GM10248 (cell line): ENCODE results near the gene WDR91.

Source experiments
- CTCF ChIA-PET: fragments of 300-600 bp; sonication (Branson Sonifier 250); formaldehyde crosslinking; extraction: SDS; loops from one replicate; lab custom pipeline; 2021; ENCODE audit warnings: antibody characterized with exemption; lab: Yijun Ruan, JAX
- POLR2A ChIA-PET: fragments of 350-650 bp; sonication (Branson Sonifier 250); formaldehyde crosslinking; extraction: SDS; loops from one replicate; lab custom pipeline; 2020; ENCODE audit warnings: antibody characterized with exemption; lab: Yijun Ruan, JAX
- DNase-seq: peaks from one replicate; pipeline ENCODE4 v3.0.0; 2012; ENCODE audit errors: extremely low spot score
- TF ChIP-seq, protein P1 (sequence below): IDR thresholded peaks from 2 replicates; pipeline ENCODE4 v1.5.1; 2012; ENCODE audit warnings: mild to moderate bottlenecking, low read depth; ENCODE audit errors: extremely low read depth, missing control alignments, control extremely low read depth

The WDR91 gene

DNA sequence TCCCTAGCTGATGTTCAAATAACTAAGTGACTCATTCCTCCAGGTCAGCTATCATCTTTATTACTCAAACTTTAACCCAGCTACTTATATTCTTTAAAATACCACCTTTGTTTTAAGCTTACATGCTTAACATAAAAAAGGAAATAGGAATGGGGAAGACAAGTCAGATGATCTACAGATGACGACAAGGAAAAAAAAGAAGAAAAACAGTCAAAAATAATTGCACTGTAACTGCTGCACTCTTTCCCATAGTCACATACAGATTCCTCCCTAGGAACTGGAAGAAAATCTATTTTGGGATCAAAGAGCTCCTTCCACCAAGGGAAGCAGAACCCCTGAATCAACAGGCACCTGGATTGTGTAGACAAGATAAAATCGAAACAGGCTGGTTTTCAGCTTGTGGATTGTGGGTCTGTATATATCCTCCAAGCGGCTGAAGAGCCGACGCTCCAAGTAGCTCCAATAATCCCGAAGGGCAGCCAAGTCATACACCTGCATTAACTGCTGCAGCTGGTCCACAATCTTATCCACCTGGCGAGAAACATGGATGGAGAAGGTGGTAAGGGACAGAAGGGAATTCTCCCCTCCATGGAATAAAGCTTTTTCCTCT, 2.0 kb downstream of the WDR91 start:
- ChIA-PET POLR2A (interaction anchor here (3.0 kb wide), 1 partner anchor 21 kb away, joined by 18 read pairs; no protein-coding TSS in a partner anchor), CTCF (interaction anchor here (0.9 to 3.6 kb wide), 11 partner anchors 9 to 223 kb away, joined by 3 to 16 read pairs (median 4); partner anchors contain the start of genes AGBL3 and CYREN)
- no peak for DNase-seq
- TF ChIP-seq, protein P1, sequence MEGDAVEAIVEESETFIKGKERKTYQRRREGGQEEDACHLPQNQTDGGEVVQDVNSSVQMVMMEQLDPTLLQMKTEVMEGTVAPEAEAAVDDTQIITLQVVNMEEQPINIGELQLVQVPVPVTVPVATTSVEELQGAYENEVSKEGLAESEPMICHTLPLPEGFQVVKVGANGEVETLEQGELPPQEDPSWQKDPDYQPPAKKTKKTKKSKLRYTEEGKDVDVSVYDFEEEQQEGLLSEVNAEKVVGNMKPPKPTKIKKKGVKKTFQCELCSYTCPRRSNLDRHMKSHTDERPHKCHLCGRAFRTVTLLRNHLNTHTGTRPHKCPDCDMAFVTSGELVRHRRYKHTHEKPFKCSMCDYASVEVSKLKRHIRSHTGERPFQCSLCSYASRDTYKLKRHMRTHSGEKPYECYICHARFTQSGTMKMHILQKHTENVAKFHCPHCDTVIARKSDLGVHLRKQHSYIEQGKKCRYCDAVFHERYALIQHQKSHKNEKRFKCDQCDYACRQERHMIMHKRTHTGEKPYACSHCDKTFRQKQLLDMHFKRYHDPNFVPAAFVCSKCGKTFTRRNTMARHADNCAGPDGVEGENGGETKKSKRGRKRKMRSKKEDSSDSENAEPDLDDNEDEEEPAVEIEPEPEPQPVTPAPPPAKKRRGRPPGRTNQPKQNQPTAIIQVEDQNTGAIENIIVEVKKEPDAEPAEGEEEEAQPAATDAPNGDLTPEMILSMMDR: no peak

DNA sequence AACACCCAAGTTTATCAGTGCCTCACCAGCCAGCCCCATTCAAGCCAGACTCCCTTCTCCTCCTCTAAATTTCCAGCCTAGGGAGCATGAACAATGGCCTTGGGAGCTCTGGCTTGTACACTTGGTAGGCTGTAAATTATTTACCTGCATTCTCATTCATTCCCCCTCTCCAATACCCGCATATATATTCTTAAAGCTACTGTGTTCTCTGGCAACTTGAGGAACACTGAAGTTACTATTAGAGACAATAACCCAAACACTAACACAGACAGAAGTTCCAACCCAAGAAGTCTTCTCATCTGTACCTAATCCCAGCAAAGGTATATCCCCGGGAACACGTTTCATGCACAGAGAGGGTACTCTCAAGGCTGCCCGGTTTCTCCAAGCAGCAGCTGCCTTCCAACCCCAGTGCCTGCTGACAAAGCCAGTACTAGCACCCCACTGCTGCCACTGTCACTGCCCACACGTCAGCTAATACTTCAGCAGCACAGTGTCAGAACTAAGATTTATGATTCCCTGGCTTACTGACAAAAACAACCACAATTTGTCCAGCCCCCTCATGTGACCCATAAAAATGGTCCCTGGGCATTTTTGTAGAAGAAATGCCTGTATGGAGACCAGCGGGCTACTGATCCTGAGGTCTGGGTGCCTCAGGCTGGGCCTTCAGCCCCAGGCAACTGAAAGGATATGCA, 3.1 kb downstream of the WDR91 start:
- TF ChIP-seq, protein P1: no peak
- ChIA-PET POLR2A (interaction anchor here (0.5 to 1.5 kb wide), 2 partner anchors 20 to 22 kb away, joined by 3 to 4 read pairs; no protein-coding TSS in a partner anchor), CTCF (interaction anchor here (0.9 to 2.7 kb wide), 7 partner anchors 12 to 39 kb away, joined by 3 to 13 read pairs (median 4); partner anchors contain the start of gene CYREN)
- DNase-seq: no peak

DNA sequence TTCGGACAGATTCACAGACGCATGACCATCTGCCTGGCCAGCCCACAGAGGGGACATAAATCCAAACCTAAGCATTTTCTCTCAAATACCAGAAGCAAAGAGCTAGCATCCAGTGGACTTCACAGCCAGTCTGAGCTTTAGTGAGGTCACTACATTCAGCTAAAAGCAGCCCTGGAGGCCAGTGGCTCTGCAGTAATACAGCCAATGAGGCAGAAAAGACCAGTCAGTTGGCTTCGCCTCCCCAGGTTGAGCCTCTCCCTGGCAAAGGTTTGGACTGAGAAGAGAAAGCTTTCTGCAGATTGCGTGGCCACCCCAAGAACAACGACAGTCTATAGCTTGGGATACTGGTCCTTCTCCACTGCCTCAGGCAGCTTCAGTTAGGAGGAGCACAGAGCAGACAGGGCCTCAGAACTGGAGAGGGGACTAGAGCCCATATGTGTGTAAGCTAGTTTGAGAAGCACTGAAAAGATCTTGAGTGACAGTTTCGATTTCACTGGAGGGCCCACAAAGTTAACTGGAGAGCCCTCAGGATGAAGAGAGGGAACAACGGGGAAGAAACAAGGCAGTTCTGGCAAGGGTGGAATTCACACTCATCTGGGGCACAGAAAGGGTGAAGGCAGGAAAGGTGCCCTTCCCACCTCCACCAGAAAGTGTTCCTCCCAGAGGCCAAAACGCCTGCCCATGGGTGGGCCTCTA, 3.8 kb downstream of the WDR91 start:
- POLR2A ChIA-PET: interaction anchor here (0.6 to 1.5 kb wide), 2 partner anchors 19 to 29 kb away, joined by 3 to 4 read pairs; no protein-coding TSS in a partner anchor
- CTCF ChIA-PET: interaction anchor here (1.0 to 2.5 kb wide), 4 partner anchors 12 to 38 kb away, joined by 3 to 13 read pairs (median 4); no protein-coding TSS in a partner anchor
- DNase-seq: no peak
- TF ChIP-seq, protein P1: no peak

DNA sequence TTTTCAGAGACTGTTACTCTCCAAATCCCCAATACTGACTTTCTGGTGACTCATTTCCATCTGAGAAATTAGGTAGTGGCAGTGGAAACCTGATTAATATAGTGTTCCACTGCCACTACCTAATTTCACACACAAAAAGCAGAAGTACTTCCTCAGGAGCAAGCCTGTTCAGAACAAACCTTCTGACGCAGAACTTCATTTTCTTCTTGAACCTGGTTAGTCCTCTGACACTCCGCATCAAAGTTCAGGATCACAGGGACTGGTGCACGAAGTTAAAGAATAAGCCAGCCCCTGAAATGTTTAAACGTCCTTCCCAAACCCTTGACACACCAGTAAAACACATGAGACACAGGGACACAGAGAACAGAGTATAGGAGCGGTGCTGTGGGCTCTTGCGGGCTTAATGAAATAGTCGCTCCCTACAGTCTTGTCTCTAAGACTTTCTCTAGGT, 4.4 kb downstream of the WDR91 start:
- ChIA-PET POLR2A (interaction anchor here (0.6 kb wide), 2 partner anchors 28 to 219 kb away, joined by 3 to 4 read pairs; no protein-coding TSS in a partner anchor), CTCF (interaction anchor here (1.1 to 2.5 kb wide), 3 partner anchors 11 to 38 kb away, joined by 3 to 13 read pairs (median 5); no protein-coding TSS in a partner anchor)
- TF ChIP-seq, protein P1: no peak
- peak; percentile 65 for DNase-seq

DNA sequence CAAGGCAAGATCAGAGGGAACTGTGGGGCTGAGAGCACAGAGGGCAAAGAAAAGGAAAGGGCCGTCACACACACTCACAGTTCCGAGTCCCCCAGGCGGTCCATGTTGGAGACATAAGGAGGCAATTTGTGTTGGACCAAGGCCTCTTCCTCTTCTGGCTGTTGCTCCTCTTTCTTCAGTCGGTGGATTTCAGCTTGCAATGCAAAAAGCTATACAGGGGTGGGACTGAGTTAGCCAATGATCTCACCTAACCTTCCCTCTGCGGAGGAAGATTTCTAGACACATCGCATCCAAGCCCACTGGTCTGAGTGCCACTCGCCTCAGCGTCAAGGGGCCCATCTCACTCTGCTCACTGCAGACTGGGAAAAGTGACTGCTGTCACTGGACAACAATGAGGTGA, 5.5 kb downstream of the WDR91 start:
- TF ChIP-seq, protein P1: no peak
- no peak for DNase-seq
- ChIA-PET POLR2A (no interaction called here), CTCF (interaction anchor here (0.9 to 1.9 kb wide), 7 partner anchors 10 to 213 kb away, joined by 3 to 10 read pairs (median 4); no protein-coding TSS in a partner anchor)
